Panc1 (cell line): ENCODE data around the gene HOXB5.

Experiments used
- POLR2AphosphoS5 ChIP-seq: IDR thresholded peaks from 2 replicates; pipeline ENCODE4 v1.6.1; 2012; ENCODE audit warnings: mild to moderate bottlenecking, low read depth, low read length, moderate library complexity
- TCF7L2 ChIP-seq: IDR thresholded peaks from 2 replicates; pipeline ENCODE4 v1.6.1; 2011; ENCODE audit warnings: mild to moderate bottlenecking, low read depth, low read length, inconsistent platforms
- TF ChIP-seq, protein P1 (sequence below): fragments of 450-650 bp; IDR thresholded peaks from 2 replicates; pipeline ENCODE4 v1.5.1; 2017; ENCODE audit warnings: mild to moderate bottlenecking
- TF ChIP-seq, protein P2 (sequence below), 2 experiments: IDR thresholded peaks; 2 replicates each; pipeline ENCODE4 v1.6.1; 2011 to 2012; ENCODE audit warnings: low read depth in 2 of 2, control low read depth in 1 of 2, low read length in 1 of 2, mild to moderate bottlenecking in 1 of 2, moderate library complexity in 1 of 2; ENCODE audit not compliant: insufficient read depth in 1 of 2

DNA sequence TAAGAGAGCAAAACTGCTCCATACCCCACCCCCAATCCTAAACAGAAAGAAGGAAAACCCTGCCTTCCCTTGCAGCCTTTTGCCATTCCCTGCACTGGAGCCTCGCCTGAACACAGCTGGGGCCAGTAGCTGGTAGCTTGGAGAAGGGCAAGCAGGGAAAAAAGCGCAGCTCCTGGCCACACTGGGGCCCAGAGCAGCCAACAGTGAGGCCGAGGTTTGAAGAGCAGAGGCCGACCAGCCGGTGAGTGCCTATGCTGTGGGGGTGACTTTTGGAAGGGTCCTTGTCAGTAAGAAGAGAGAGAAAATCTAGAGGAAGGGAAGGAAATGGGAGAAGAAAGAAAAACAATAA lies 35.8 kb upstream of the HOXB5 start:
- TF ChIP-seq, protein P1, sequence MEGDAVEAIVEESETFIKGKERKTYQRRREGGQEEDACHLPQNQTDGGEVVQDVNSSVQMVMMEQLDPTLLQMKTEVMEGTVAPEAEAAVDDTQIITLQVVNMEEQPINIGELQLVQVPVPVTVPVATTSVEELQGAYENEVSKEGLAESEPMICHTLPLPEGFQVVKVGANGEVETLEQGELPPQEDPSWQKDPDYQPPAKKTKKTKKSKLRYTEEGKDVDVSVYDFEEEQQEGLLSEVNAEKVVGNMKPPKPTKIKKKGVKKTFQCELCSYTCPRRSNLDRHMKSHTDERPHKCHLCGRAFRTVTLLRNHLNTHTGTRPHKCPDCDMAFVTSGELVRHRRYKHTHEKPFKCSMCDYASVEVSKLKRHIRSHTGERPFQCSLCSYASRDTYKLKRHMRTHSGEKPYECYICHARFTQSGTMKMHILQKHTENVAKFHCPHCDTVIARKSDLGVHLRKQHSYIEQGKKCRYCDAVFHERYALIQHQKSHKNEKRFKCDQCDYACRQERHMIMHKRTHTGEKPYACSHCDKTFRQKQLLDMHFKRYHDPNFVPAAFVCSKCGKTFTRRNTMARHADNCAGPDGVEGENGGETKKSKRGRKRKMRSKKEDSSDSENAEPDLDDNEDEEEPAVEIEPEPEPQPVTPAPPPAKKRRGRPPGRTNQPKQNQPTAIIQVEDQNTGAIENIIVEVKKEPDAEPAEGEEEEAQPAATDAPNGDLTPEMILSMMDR: no peak
- no peak for TF ChIP-seq TCF7L2
- no peak for TF ChIP-seq POLR2AphosphoS5
- TF ChIP-seq, protein P2, sequence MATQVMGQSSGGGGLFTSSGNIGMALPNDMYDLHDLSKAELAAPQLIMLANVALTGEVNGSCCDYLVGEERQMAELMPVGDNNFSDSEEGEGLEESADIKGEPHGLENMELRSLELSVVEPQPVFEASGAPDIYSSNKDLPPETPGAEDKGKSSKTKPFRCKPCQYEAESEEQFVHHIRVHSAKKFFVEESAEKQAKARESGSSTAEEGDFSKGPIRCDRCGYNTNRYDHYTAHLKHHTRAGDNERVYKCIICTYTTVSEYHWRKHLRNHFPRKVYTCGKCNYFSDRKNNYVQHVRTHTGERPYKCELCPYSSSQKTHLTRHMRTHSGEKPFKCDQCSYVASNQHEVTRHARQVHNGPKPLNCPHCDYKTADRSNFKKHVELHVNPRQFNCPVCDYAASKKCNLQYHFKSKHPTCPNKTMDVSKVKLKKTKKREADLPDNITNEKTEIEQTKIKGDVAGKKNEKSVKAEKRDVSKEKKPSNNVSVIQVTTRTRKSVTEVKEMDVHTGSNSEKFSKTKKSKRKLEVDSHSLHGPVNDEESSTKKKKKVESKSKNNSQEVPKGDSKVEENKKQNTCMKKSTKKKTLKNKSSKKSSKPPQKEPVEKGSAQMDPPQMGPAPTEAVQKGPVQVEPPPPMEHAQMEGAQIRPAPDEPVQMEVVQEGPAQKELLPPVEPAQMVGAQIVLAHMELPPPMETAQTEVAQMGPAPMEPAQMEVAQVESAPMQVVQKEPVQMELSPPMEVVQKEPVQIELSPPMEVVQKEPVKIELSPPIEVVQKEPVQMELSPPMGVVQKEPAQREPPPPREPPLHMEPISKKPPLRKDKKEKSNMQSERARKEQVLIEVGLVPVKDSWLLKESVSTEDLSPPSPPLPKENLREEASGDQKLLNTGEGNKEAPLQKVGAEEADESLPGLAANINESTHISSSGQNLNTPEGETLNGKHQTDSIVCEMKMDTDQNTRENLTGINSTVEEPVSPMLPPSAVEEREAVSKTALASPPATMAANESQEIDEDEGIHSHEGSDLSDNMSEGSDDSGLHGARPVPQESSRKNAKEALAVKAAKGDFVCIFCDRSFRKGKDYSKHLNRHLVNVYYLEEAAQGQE (IDR thresholded peaks at IDR 0.05; ENCODE audit: insufficient read depth in 1 of 2, low read depth in 2 of 2, low read length in 1 of 2): no peak
